ENCODE measurements around the gene LURAP1L. TPM values are rescaled to one million over a fixed set of nuclear protein-coding genes. Genes with fewer than 3 reads are reported as not detected.

LURAP1L gene
- total and polyA plus RNA-seq, 9 of the 15 experiments (the other 6 are each of a cell fraction or from before 2014, with no cell fraction given): 0.06 to 0.28 (median 0.07) TPM; not detected in 4

DNA sequence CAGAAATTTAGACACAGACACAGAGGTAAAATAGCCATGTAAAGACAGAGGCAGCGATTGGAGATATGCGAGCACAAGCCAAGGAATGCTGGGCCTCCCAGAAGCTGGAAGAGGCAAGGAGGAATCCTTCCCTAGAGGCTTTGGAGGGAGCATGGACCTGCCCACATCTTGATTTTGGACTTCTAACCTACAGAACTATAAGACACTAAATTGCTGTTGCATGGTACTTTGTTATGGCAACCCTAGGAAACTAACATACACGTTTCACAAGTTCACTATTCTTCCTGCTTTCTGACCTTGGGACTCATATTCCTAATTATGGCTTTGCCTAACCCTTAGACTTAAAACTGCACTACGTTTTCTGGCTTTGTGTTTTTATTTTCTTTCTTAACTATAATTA lies 4.6 kb upstream of the LURAP1L start (continued):
- TF ChIP-seq U2AF1 (optimal IDR thresholded peaks at IDR 0.05; ENCODE audit: low read depth, low read length): no peak

DNA sequence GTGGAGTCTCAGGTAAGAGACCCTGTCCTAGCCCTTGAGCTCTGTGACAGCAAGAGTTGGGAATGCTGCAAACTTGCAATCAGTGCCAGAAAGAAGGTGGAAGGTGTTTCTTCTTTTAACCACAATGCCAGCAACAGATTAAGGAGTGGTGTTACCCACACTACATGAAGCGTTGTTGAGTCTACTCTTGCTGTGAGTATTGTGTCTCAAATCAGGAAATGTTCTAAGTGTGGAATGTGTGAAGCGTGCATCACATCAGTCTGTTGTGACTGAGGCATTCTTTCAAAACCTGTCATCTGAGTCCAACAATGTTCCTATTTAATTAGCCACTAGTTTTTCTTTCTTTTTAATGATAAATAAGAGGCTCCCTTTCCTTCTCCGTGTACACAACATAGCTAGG lies 2.9 kb upstream of the LURAP1L start:
- no peaks in the 10 kb centered on the region for H3K79me2 ChIP-seq (ENCODE audit: control insufficient read depth, insufficient read depth, low read length)
- no peak overlapping the region for H3K4me3 ChIP-seq
- H3K4me1 ChIP-seq (replicated peaks in 1 of 2; ENCODE audit: control insufficient read depth in 2 of 2, insufficient read depth in 2 of 2, low read length in 2 of 2): peaks cover 0 to 9% of the 10 kb centered on the region in 2 experiments; a peak in 2 of 5 replicates
- no peak for TF ChIP-seq NBN (IDR thresholded peaks at IDR 0.05; ENCODE audit: low read depth)
- no peak for TF ChIP-seq BRF1 (IDR thresholded peaks at IDR 0.05; ENCODE audit: borderline replicate concordance, extremely low read depth, insufficient read length)
- no peak for TF ChIP-seq ZNF589 (CRISPR knock-in tag; IDR thresholded peaks at IDR 0.05; ENCODE audit: low read depth)
- TF ChIP-seq ZNF644 (tag; IDR thresholded peaks at IDR 0.05; ENCODE audit: low read depth): no peak
- TF ChIP-seq ZKSCAN8 (CRISPR knock-in tag; IDR thresholded peaks at IDR 0.05): no peak
- TF ChIP-seq, protein P1, sequence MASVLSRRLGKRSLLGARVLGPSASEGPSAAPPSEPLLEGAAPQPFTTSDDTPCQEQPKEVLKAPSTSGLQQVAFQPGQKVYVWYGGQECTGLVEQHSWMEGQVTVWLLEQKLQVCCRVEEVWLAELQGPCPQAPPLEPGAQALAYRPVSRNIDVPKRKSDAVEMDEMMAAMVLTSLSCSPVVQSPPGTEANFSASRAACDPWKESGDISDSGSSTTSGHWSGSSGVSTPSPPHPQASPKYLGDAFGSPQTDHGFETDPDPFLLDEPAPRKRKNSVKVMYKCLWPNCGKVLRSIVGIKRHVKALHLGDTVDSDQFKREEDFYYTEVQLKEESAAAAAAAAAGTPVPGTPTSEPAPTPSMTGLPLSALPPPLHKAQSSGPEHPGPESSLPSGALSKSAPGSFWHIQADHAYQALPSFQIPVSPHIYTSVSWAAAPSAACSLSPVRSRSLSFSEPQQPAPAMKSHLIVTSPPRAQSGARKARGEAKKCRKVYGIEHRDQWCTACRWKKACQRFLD (CRISPR knock-in tag; IDR thresholded peaks at IDR 0.05): no peak
- no peak for TF ChIP-seq SNIP1 (IDR thresholded peaks at IDR 0.05; ENCODE audit: low read depth)
- no peak for TF ChIP-seq RBM14 (IDR thresholded peaks at IDR 0.05; ENCODE audit: borderline replicate concordance, insufficient read depth, low read depth, low read length)
- no peaks in the 10 kb centered on the region for H4K20me1 ChIP-seq (replicated peaks; ENCODE audit: control insufficient read depth, insufficient read depth, low read length)
- H3K36me3 ChIP-seq (ENCODE audit: control insufficient read depth, insufficient read depth, low read length): no peaks in the 10 kb centered on the region
- ChIA-PET CTCF (ENCODE audit: low intra/inter-chr PET ratio) (no interaction called here), POLR2A (no interaction called here)
- ATAC-seq (no peak), FAIRE-seq (no peak), DNase-seq (ENCODE audit: extremely low read depth in 1 of 4, low spot score in 3 of 4) (no peak)
- WGBS (ENCODE audit: insufficient coverage, low coverage, missing lambda C conversion rate): 0% methylated on average over 3 of the region's 3 CpGs
- no peaks in the 10 kb centered on the region for H3K27me3 ChIP-seq (ENCODE audit: control insufficient read depth in 2 of 2, insufficient read depth in 2 of 2, low read length in 2 of 2)
- in situ Hi-C loops (cut with MboI): no loop called here
- H3K9me1 ChIP-seq (ENCODE audit: control insufficient read depth, insufficient read depth, low read length): no peaks in the 10 kb centered on the region
- H3K9me3 ChIP-seq (replicated peaks; ENCODE audit: control insufficient read depth, insufficient read depth, low read depth, low read length): no peaks in the 10 kb centered on the region
- no peak overlapping the region for H3K4me2 ChIP-seq (ENCODE audit: insufficient read depth, low read length)
- H2AFZ ChIP-seq (ENCODE audit: low read depth, low read length): no peak overlapping the region
- no TSS peak for BruUV-seq (replicated peaks)
- H3K27ac ChIP-seq (ENCODE audit: extremely low read depth, low read depth, low read length): no peak overlapping the region
- intact Hi-C loops (cut with micrococcal nuclease): no loop called here
- no peak overlapping the region for H3K9ac ChIP-seq (ENCODE audit: insufficient read depth in 1 of 2, low read depth in 2 of 2, low read length in 2 of 2)
